Peyer's patch (tissue), 4 donors: ENCODE data around the gene PALLD. TPM values are rescaled to one million over a fixed set of nuclear protein-coding genes. Genes with fewer than 3 reads are reported as not detected.
A peak's percentile ranks its signal among the peaks of the same experiment; 100 is the strongest.

Source experiments
- DNase-seq, 3 donors: peaks; one replicate each; pipeline ENCODE4 v3.0.0-alpha.2; 2017 to 2019
- H3K27ac ChIP-seq, 4 donors: fragments of 200-600 bp; sonication (generic); one replicate each; pipeline ENCODE4 v1.5.1; 2016 to 2019
- H3K27me3 ChIP-seq, 2 donors: fragments of 200-600 bp; sonication (generic); one replicate each; pipeline ENCODE4 v1.5.1; 2019
- H3K36me3 ChIP-seq, 3 donors: fragments of 200-600 bp; sonication (generic); one replicate each; pipeline ENCODE4 v1.5.1; 2016 to 2019
- H3K4me1 ChIP-seq, 4 donors: fragments of 200-600 bp; sonication (generic); one replicate each; pipeline ENCODE4 v1.5.1; 2016 to 2019
- H3K4me3 ChIP-seq, 4 donors: fragments of 200-600 bp; sonication (generic); 1 replicate in 3 of 4; 2 replicates in 1 of 4; pipeline ENCODE4 v1.5.1; 2016 to 2019; ENCODE audit warnings: mild to moderate bottlenecking in 1 of 4
- H3K9me3 ChIP-seq, 4 donors: fragments of 200-600 bp; sonication (generic); one replicate each; pipeline ENCODE4 v1.5.1; 2016 to 2019; ENCODE audit warnings: mild to moderate bottlenecking in 1 of 4
- CTCF ChIP-seq, 6 experiments: fragments of 450-650 bp in 4 of 6; fragments of 200-600 bp in 2 of 6; sonication (generic) in 1 of 6; IDR thresholded peaks; one replicate each; pipeline ENCODE4 v1.5.1; 2017 to 2019; ENCODE audit warnings: antibody characterized with exemption in 6 of 6, mild to moderate bottlenecking in 3 of 6, moderate library complexity in 1 of 6
- POLR2A ChIP-seq, 2 donors: fragments of 450-650 bp; IDR thresholded peaks; one replicate each; pipeline ENCODE4 v1.5.1; 2017; ENCODE audit warnings: antibody characterized with exemption in 2 of 2, mild to moderate bottlenecking in 2 of 2, moderate library complexity in 2 of 2
- total RNA-seq, 4 donors: library from RNA; depleted of rRNA; stranded (reverse); fragments of >200 nt; gene quantifications; one replicate each; pipeline ENCODE4 v1.1.0, GENCODE V29; 2016

PALLD gene
- total RNA-seq, 4 donors from 2014 or later: 68.0 to 175 (median 78.4) TPM

- Histone ChIP-seq H3K36me3 (no peaks in the 10 kb centered on the region), H3K27me3 (no peaks in the 10 kb centered on the region)
- no peak for TF ChIP-seq CTCF (IDR thresholded peaks at IDR 0.05)
- TF ChIP-seq POLR2A (IDR thresholded peaks at IDR 0.05): no peak
Observed at GRCh38 chr4:168652755-168653154, 155.9 kb downstream of the PALLD start.

GRCh38 chr4:168654104-168654847, 157.4 kb downstream of the PALLD start:
- Histone ChIP-seq H3K4me3 (peak overlapping the region in 3 of 4 donors; percentile 1 to 40 (median 34)), H3K9me3 (no peaks in the 10 kb centered on the region), H3K27ac (no peak overlapping the region), H3K36me3 (no peaks in the 10 kb centered on the region), H3K27me3 (no peaks in the 10 kb centered on the region), H3K4me1 (peaks cover 0 to 6% (median 0%) of the 10 kb centered on the region in 4 donors)
- TF ChIP-seq POLR2A (IDR thresholded peaks at IDR 0.05): peak in 1 of 2 donors; percentile 25
- TF ChIP-seq CTCF (IDR thresholded peaks at IDR 0.05): no peak
- DNase-seq: peak in 2 of 3 donors; percentile 68 to 70

More at GRCh38 chr4:168652755-168653154, 155.9 kb downstream of the PALLD start:
- no peak for DNase-seq
- Histone ChIP-seq H3K4me1 (peaks cover 0 to 6% (median 0%) of the 10 kb centered on the region in 4 donors), H3K4me3 (no peak overlapping the region), H3K27ac (no peak overlapping the region), H3K9me3 (no peaks in the 10 kb centered on the region)

GRCh38 chr4:168654848-168655174, 158.0 kb downstream of the PALLD start:
- Histone ChIP-seq H3K4me1 (peaks cover 0 to 6% (median 0%) of the 10 kb centered on the region in 4 donors), H3K36me3 (no peaks in the 10 kb centered on the region), H3K9me3 (no peaks in the 10 kb centered on the region), H3K4me3 (peak overlapping the region in 3 of 4 donors; percentile 1 to 40 (median 34)), H3K27ac (no peak overlapping the region), H3K27me3 (no peaks in the 10 kb centered on the region)
- DNase-seq: no peak
- TF ChIP-seq POLR2A (IDR thresholded peaks at IDR 0.05) (no peak), CTCF (IDR thresholded peaks at IDR 0.05) (no peak)

GRCh38 chr4:168655182-168655581, 158.3 kb downstream of the PALLD start:
- Histone ChIP-seq H3K4me1 (peaks cover 0 to 6% (median 0%) of the 10 kb centered on the region in 4 donors), H3K27me3 (no peaks in the 10 kb centered on the region), H3K4me3 (peak overlapping the region in 3 of 4 donors; percentile 1 to 40 (median 34)), H3K36me3 (no peaks in the 10 kb centered on the region), H3K9me3 (no peaks in the 10 kb centered on the region), H3K27ac (no peak overlapping the region)
- no peak for DNase-seq
- TF ChIP-seq CTCF (IDR thresholded peaks at IDR 0.05) (no peak), POLR2A (IDR thresholded peaks at IDR 0.05) (no peak)

- no peaks in the 10 kb centered on the region for H3K27me3 ChIP-seq
- no peak overlapping the region for H3K27ac ChIP-seq
- no peak overlapping the region for H3K4me3 ChIP-seq
- no peaks in the 10 kb centered on the region for H3K36me3 ChIP-seq
- H3K4me1 ChIP-seq: peaks cover 0 to 6% (median 0%) of the 10 kb centered on the region in 4 donors
- TF ChIP-seq POLR2A (IDR thresholded peaks at IDR 0.05) (no peak), CTCF (IDR thresholded peaks at IDR 0.05) (no peak)
- no peaks in the 10 kb centered on the region for H3K9me3 ChIP-seq
- no peak for DNase-seq
Observed at GRCh38 chr4:168656055-168656660, 159.3 kb downstream of the PALLD start.
